CD4-positive, alpha-beta T cell treated with Interferon alpha-2 for 1 hour (primary cell): Measurements from ENCODE around the gene PHYHD1.
A peak's percentile ranks its signal among the peaks of the same experiment; 100 is the strongest.
"Not testable (repeated sequence)": the region's sequence is repeated elsewhere in the genome, so short reads cannot be mapped to it uniquely, and the experiment has no call there.

ENCODE experiments used
- DNase-seq, 2 donors: peaks; one replicate each; pipeline ENCODE4 v3.0.0-alpha.2; 2020 to 2022

PHYHD1 gene

DNA sequence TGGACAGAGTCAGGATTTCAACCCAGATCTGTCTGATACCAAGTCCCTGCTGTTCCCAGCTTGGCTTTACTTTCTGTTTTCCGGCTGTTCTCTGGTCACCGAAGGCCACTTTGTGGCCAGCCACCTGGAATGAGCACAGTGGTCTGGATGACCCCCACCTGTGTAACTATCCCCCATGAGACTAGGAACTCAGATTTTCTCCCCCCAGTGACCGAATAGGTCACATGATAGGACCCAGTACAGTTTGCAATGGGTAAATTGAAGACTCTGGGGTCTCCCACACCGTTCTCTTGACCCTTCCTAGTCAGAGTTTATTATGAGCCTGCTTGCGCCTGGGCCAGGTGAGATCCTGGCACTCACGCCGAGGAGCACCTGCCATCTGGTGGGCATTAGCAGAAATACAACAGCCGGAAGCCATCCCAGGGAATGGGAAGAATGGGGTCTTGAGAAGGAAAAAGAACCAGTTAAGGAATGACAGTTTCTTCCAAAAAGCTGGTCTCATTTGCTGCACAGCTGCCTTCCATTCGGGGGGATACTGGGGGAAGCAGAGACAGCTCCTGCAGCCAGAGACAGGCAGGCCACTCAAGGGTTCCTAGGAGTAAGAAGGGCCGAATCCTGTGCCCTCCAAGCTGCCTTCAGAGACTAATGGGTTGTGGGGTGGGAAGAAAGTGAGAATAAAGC is 7.1 kb downstream of the PHYHD1 start:
- DNase-seq: peak; percentile 42 to 63

- DNase-seq: no peak
Measured at GRCh38 chr9:128928624-128929023, 7.8 kb downstream of the PHYHD1 start.

DNA sequence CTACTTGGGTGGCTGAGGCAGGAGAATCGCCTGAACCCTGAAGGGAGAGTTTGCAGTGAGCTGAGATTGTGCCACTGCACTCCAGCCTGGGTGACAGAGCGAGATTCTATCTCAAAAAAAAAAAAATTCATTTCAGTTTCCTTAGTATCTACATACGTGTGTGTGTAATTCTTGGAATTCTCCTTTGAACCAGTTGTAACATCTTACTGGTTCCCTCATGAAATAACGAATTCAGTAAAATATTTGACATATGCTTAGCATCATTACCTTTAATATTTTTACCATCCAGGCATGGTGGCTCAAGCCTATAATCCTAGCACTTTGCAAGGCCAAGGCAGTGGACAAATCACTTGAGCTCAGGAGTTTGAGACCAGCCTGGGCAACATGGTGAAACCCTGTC is 8.8 kb downstream of the PHYHD1 start:
- no peak for DNase-seq

- DNase-seq: no peak
Measured at GRCh38 chr9:128933731-128934130, 12.9 kb downstream of the PHYHD1 start.

- no peak for DNase-seq
Measured at GRCh38 chr9:128936171-128936865, 15.5 kb downstream of the PHYHD1 start.

- DNase-seq: no peak
Measured at GRCh38 chr9:128937310-128938165, 16.8 kb downstream of the PHYHD1 start.

- no peak for DNase-seq
Measured at GRCh38 chr9:128940271-128940921, 19.6 kb downstream of the PHYHD1 start.

DNA sequence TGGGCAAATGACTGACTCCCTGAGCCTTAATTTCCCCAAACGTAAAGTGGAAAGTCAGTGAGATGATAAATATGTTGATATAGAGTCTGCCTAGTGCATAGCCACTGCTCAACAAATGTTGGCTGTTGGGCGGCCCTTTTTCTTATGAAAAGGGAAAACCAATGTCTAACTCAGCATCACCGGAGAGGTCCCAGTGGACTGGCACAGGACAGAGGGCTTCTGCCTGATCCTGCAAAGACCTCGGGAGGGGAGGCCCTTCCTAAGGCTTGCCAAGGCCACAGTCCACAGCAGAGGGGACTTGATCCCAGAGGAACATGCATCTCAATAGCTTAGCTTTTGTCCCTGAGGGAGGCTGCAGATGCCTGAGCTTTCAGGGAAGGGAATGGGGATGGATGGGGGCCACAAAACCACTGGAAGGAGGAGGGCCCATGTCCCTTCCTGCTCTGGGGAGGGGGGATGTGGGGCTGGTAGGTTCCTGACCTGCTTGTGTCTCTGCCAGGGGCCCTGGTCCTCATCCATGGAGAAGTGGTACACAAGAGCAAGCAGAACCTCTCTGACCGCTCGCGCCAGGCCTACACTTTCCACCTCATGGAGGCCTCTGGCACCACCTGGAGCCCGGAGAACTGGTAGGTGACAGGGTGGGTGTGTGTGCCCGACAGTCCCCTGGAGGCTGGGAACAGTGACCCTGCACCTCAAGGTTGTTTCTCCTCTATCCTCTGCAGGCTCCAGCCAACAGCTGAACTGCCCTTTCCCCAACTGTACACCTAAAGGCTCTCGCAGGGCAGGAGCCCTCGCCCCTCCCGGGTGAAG is 20.4 kb downstream of the PHYHD1 start:
- DNase-seq: no peak

GRCh38 chr9:128943832-128944620 is 23.2 kb downstream of the PHYHD1 start:
- DNase-seq: no peak

GRCh38 chr9:128944966-128945365 is 24.2 kb downstream of the PHYHD1 start:
- not testable (repeated sequence) for DNase-seq

DNA sequence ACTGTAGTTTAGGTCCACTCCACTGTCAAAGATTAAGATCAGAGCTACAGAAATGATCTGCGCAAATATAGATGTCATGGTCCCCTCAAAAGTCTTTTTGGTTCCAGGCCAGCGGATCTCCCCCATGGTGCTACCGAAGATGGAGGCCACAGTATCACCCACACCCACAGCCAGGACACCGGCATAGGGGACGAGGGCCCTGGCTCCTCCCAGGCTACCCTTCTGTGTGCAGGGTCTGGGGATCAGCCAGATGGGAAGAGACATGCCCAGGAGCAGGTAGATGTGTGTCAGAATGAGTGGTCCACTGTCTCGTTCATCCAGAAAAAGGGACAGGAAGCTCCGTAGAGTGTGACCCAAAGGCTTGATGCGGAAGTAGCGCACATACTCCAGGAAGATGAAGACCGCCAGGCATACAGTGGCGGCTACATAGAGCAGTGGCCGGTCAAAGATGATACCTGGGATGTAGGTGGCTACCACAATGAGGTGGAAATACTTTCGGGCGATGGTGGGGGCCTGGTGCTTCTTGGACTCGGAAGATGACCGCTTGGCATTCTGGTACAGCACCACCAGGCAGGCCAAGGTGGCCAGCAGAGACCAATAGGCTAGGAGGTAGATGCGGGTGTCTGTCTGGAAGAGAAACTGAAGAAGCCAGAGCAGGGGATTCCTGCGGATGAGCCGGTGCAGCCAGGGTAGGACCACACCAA is 25.2 kb downstream of the PHYHD1 start:
- DNase-seq: no peak

DNA sequence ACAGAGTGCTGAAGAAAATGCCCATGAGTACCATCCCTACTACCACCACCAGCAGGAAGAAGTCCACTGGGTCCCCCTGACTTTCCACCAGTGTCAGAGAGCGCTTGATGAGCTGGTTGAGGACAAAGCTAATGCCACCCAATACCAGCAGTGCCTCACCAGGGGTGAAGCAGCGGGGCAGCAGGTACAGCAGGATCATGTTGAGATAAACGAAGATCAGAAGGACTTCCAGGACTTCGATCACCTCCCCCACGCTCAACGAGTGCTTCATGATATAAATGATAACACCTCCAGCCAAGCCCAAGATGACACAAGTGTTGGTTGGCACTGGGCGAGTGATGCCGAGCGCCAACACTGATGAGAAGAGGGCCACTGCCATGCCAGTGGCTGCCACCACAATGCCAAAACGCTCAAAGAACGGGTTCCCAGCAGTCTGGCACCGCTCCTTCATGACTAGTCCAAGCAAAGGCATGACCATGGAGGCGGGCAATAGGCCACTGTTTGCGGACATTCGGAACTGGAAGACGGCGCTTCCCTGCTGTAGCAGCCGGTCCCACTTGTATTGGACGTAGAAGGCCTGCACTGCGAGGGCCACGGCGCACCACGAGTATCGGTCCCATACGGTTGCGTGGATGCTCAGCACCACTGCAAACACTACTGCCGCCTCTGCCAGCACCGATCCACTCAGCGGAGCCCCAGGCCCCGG is 25.9 kb downstream of the PHYHD1 start:
- DNase-seq: no peak

DNA sequence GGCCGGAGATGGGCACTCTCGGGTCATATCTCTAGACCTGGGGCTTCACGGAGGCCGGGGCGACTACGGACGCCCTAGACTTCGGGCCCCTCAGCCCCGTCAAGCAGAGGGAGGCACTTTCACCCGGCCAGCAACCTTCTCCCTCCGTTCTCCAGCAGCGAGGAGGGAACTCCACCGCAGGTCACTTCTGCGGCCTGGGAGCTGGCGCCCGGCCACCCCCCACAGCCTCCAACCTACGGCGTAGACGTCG is 26.4 kb downstream of the PHYHD1 start:
- DNase-seq: no peak

GRCh38 chr9:128947527-128948301 is 26.9 kb downstream of the PHYHD1 start, which contains the start of the genes DOLK and NUP188:
DOLK (minus strand) TSS chr9:128947603; CDS start chr9:128947303, 300 bp downstream.
NUP188 (plus strand) TSS chr9:128947699; CDS start chr9:128947720, 21 bp downstream.
- DNase-seq: peak; percentile 95 to 98

GRCh38 chr9:128961403-128961802 is 40.6 kb downstream of the PHYHD1 start:
- not testable (repeated sequence) for DNase-seq

DNA sequence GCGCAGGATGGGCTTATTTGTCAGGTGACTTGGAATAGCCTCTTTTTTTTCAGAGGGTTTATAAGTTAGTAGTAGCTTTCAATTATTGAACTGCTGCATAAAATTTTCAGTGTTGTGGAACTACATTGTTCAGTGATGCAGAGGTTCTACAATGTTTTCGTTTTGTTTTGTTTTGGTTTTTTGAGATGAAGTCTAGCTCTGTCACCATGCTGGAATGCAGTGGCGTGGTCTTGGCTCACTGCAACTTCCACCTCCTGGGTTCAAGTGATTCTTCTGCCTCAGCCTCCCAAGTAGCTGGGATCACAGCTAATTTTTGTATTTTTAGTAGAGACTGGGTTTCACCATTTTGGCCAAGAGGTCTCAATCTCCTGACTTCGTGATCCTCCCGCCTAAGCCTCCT is 48.7 kb downstream of the PHYHD1 start:
- no peak for DNase-seq

DNA sequence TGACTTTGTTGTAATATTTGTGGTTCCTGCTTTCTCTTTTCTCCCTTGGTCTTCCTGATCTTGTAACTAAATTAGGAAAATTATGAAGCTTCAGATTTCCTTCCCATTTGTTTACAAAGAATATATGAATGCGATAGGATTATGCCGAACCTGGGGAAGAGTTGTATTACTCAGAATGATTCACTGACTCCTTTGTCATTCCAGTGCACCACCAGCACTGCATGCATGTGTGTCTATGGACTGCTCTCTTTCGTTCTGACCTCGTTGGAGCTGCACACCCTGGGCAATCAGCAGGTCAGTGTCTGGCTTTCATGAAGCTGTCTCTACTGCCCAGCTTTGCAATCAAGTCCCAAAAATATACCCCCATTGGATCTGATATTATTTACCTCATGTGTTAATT is 52.2 kb downstream of the PHYHD1 start:
- no peak for DNase-seq

- DNase-seq: no peak
Measured at GRCh38 chr9:128979111-128979510, 58.3 kb downstream of the PHYHD1 start.

GRCh38 chr9:128983536-128983935 is 62.8 kb downstream of the PHYHD1 start:
- DNase-seq: no peak
